ENCODE results near the gene GAK. TPM values are rescaled to one million over a fixed set of nuclear protein-coding genes. Genes with fewer than 3 reads are reported as not detected.

The GAK gene
- total RNA-seq, 1 donor from 2014 or later: 97.1 TPM

DNA sequence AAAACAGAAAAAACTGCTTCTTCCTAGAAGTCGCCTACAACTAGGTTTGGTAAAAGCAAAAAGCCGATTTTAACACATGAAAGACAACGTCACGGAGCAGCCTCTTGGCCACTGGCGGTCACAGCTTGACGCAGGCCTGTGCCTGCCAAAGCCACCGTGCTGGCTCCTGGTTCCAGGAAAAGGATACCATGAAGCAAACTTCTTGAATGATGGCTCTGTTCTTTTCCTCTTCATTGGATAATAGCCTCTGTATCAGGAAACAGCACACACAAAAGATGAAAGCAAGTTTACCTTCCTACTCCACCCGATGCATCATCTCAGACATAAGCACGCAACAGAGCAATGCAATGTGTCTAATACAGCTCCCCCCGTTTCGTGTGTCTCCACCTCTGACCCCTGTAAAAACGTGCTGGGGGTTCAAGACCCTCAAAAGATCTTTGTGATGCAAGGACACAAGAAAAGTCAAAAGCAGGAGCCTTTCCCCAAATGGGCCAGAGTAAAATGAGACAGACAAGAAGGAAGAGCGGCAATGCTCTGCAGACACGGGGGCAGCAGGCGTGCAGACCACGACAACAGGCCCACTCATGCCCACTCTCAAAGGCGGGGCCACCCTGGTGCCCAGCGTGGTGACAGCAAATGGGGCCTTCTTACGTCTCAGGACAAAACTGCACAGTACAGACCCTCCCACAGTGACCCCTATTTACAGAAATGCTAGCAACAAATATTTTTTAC, 19.4 kb downstream of the GAK start:
- TF ChIP-seq, protein P1, sequence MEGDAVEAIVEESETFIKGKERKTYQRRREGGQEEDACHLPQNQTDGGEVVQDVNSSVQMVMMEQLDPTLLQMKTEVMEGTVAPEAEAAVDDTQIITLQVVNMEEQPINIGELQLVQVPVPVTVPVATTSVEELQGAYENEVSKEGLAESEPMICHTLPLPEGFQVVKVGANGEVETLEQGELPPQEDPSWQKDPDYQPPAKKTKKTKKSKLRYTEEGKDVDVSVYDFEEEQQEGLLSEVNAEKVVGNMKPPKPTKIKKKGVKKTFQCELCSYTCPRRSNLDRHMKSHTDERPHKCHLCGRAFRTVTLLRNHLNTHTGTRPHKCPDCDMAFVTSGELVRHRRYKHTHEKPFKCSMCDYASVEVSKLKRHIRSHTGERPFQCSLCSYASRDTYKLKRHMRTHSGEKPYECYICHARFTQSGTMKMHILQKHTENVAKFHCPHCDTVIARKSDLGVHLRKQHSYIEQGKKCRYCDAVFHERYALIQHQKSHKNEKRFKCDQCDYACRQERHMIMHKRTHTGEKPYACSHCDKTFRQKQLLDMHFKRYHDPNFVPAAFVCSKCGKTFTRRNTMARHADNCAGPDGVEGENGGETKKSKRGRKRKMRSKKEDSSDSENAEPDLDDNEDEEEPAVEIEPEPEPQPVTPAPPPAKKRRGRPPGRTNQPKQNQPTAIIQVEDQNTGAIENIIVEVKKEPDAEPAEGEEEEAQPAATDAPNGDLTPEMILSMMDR (conservative IDR thresholded peaks at IDR 0.05): no peak
- no peaks in the 10 kb centered on the region for H3K27me3 Mint-ChIP-seq
- H3K9me3 Mint-ChIP-seq: no peaks in the 10 kb centered on the region
- peaks cover 17% of the 10 kb centered on the region for H3K4me1 Mint-ChIP-seq (ENCODE audit: unreplicated experiment)
- H3K27ac Mint-ChIP-seq: peak overlapping the region; percentile 21
- H3K36me3 Mint-ChIP-seq: peaks cover 6% of the 10 kb centered on the region
- DNase-seq (ENCODE audit: extremely low spot score, unreplicated experiment): no peak
- no peak overlapping the region for H3K4me3 Mint-ChIP-seq

DNA sequence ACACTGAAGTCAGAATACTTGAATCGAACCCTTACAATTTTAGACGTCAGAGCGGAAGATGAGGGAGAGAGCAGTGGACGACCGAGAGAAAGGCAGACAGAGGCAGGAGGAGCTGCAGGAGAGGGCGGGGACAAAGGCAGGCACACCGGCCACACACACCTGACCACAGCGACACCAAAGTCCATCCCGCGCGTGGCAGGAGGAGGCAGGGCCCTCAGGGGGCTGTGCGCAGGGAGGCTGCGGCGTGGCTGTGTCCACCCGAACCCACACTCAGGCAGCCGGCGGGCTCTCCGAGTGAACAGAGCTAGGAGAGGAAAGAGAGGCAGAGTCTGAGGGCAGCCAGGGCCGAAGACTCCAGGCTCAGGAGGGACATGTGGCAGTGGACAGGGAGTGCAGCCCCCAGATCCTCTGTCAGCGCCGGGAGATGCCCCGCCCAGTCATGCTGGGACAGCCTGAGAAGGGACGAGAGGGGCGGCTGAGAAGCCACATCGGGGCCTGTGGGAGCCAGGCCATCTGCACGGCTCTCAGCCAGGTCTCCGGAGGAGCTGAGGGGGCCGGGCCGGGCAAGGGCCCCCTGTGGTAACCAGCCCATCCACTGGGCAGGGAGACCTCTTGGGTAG, 20.1 kb downstream of the GAK start:
- H3K4me1 Mint-ChIP-seq (ENCODE audit: unreplicated experiment): peaks cover 17% of the 10 kb centered on the region
- no peak overlapping the region for H3K27ac Mint-ChIP-seq
- no peaks in the 10 kb centered on the region for H3K27me3 Mint-ChIP-seq
- DNase-seq (ENCODE audit: extremely low spot score, unreplicated experiment): no peak
- no peaks in the 10 kb centered on the region for H3K9me3 Mint-ChIP-seq
- peaks cover under 1% of the 10 kb centered on the region for H3K36me3 Mint-ChIP-seq
- TF ChIP-seq, protein P1 (conservative IDR thresholded peaks at IDR 0.05): no peak
- no peak overlapping the region for H3K4me3 Mint-ChIP-seq

DNA sequence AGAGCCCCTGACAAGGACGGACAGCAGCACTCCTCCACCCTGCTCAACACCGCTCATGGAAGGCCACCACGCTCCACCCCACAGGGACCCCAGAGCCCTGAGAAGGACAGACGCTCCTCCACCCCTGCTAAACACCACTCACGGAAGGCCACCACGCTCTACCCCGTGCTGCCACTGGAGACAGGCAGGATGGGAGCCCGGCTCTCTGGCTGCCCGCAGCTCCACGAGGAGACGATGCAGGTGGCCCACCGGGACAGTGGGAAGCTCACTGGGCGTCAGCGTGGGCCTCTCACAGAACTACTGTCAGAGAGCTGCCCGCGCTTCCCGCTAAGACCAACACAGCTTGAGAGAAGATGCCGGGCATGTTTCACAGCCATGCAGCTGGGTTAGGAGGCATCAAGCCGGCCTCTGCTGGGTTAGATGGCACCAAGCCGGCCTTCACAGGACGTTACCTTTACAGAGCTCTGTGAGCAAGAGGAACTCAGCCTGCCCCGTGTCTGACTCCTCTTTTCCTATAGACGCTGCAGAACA, 20.8 kb downstream of the GAK start:
- H3K4me1 Mint-ChIP-seq (ENCODE audit: unreplicated experiment): peaks cover 12% of the 10 kb centered on the region
- no peaks in the 10 kb centered on the region for H3K9me3 Mint-ChIP-seq
- no peak overlapping the region for H3K4me3 Mint-ChIP-seq
- no peak for DNase-seq (ENCODE audit: extremely low spot score, unreplicated experiment)
- TF ChIP-seq, protein P1 (conservative IDR thresholded peaks at IDR 0.05): no peak
- no peaks in the 10 kb centered on the region for H3K36me3 Mint-ChIP-seq
- H3K27ac Mint-ChIP-seq: no peak overlapping the region
- no peaks in the 10 kb centered on the region for H3K27me3 Mint-ChIP-seq

DNA sequence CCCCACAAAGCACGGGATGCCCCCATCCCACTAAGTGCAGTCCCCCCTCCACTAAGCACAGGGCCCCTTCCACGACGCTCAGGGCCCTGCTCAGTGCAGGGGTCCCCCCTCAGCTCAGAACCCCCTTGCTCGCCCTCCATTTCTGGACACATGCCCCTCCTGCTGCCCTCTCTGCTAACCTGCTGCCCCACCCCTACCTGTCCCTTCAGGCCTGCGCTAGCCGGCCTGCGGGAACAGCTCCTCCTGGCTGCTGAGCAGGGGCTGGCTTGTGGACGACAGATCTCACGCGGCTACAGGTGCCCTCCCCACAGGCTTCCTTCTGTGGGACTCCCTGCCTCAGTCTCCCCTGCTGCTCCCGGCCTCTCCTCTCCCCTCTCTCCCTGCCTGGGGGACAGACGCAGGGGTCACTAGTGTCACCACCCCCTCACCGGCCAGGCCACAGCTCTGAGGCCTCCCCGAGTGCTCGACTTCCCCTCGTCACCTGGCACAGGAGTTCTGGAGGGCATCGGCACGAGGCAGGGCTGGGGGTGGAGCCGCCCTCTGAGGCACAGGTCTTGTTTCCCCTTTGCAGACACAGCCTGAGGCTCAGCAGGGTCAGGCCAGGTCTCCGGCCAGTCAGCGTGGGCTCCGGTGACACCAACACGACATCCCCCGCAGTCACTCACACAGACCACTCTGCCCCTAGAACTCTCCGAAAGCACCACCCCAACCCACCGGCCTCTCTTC, 21.6 kb downstream of the GAK start:
- Mint-ChIP-seq H3K27ac (no peak overlapping the region), H3K27me3 (no peaks in the 10 kb centered on the region), H3K4me1 (ENCODE audit: unreplicated experiment) (peaks cover 6% of the 10 kb centered on the region), H3K9me3 (no peaks in the 10 kb centered on the region), H3K4me3 (no peak overlapping the region), H3K36me3 (no peaks in the 10 kb centered on the region)
- TF ChIP-seq, protein P1 (conservative IDR thresholded peaks at IDR 0.05): no peak
- DNase-seq (ENCODE audit: extremely low spot score, unreplicated experiment): no peak

DNA sequence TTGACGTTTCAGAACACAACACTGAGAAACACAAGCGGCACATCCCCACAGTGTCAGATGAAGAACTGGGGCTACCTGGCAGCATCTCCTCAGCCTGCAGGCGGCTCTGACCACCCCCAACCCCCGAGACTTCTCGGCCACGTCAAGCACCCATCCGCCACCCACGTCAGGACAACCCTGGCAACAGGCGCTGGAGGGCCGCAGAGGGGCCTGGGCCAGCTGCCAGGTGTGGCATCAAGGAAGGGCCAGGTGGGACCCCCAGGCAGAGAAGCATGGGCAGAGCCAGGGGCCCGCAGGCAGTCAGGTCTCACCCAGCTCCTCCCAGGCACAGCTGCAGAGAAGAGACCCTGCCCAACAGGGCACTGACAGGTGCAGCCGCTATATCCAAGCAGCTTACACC, 22.3 kb downstream of the GAK start:
- H3K4me3 Mint-ChIP-seq: no peak overlapping the region
- TF ChIP-seq, protein P1 (conservative IDR thresholded peaks at IDR 0.05): no peak
- H3K27me3 Mint-ChIP-seq: no peaks in the 10 kb centered on the region
- no peaks in the 10 kb centered on the region for H3K4me1 Mint-ChIP-seq (ENCODE audit: unreplicated experiment)
- H3K36me3 Mint-ChIP-seq: no peaks in the 10 kb centered on the region
- no peak for DNase-seq (ENCODE audit: extremely low spot score, unreplicated experiment)
- no peaks in the 10 kb centered on the region for H3K9me3 Mint-ChIP-seq
- no peak overlapping the region for H3K27ac Mint-ChIP-seq
